OCI-LY3 (cell line): ENCODE data around the gene PKM.

ENCODE experiments used
- H2AFZ ChIP-seq: fragments of 200-600, 300-600 bp; shearing (Covaris generic); 2 replicates; pipeline ENCODE4 v1.6.0; 2014; ENCODE audit warnings: antibody characterized with exemption, low read depth, low read length
- H3K27ac ChIP-seq: fragments of 200-600, 300-600 bp; sonication (generic); 2 replicates; pipeline ENCODE4 v1.5.1; 2014; ENCODE audit warnings: mild to moderate bottlenecking, low read length, moderate library complexity, mixed read lengths
- H3K27me3 ChIP-seq: fragments of 200-600, 300-600 bp; sonication (generic); 2 replicates; pipeline ENCODE4 v1.6.1; 2014; ENCODE audit warnings: low read depth, low read length, mixed read lengths
- H3K36me3 ChIP-seq: fragments of 200-600, 300-600 bp; sonication (generic); replicated peaks from 2 replicates; pipeline ENCODE3; 2014; ENCODE audit warnings: low read depth, low read length, mixed read lengths
- H3K4me1 ChIP-seq: fragments of 300-600, 200-600 bp; sonication (generic); 2 replicates; pipeline ENCODE4 v1.6.1; 2014; ENCODE audit warnings: low read length, mixed read lengths
- H3K4me2 ChIP-seq: fragments of 200-600, 300-600 bp; sonication (generic); 2 replicates; pipeline ENCODE4 v1.6.1; 2014; ENCODE audit warnings: low read length, mixed read lengths
- H3K4me3 ChIP-seq: fragments of 300-600, 200-600 bp; sonication (generic); 2 replicates; pipeline ENCODE4 v1.5.1; 2014; ENCODE audit warnings: antibody characterized with exemption, mild to moderate bottlenecking, low read length, moderate library complexity
- H3K79me2 ChIP-seq: fragments of 300-600, 200-600 bp; shearing (Covaris generic); 2 replicates; pipeline ENCODE4 v1.6.1; 2014; ENCODE audit warnings: mild to moderate bottlenecking, low read length, mixed read lengths
- H3K9ac ChIP-seq: fragments of 300-600, 200-600 bp; shearing (Covaris generic); 2 replicates; pipeline ENCODE4 v1.6.0; 2014; ENCODE audit warnings: mild to moderate bottlenecking, low read length, moderate library complexity
- H3K9me3 ChIP-seq: fragments of 200-600, 300-600 bp; shearing (Covaris generic); 2 replicates; pipeline ENCODE4 v1.6.1; 2014; ENCODE audit warnings: low read length, mixed read lengths; ENCODE audit not compliant: insufficient read depth
- H4K20me1 ChIP-seq: fragments of 200-600, 300-600 bp; sonication (generic); 2 replicates; pipeline ENCODE4 v1.6.1; 2016; ENCODE audit warnings: low read length, mixed read lengths; ENCODE audit not compliant: insufficient read depth
- CTCF ChIP-seq: fragments of 200-600, 300-600 bp; sonication (generic); IDR thresholded peaks from 2 replicates; pipeline ENCODE4 v1.5.1; 2014; ENCODE audit warnings: antibody characterized with exemption, low read length, low read depth
- EZH2phosphoT487 ChIP-seq: fragments of 200-600 bp; shearing (Covaris generic); IDR thresholded peaks from 2 replicates; pipeline ENCODE4 v1.6.1; 2018; ENCODE audit warnings: antibody characterized with exemption, mixed run types, low read depth

Gene PKM

GRCh38 chr15:72169236-72169920 lies 61.6 kb downstream of the PKM start:
- no peaks in the 10 kb centered on the region for H3K36me3 ChIP-seq
- no peak overlapping the region for H3K27ac ChIP-seq
- H2AFZ ChIP-seq, result no peak overlapping the region
- H4K20me1 ChIP-seq, result no peaks in the 10 kb centered on the region
- H3K27me3 ChIP-seq, result peaks cover 13% of the 10 kb centered on the region
- H3K4me2 ChIP-seq, result no peak overlapping the region
- no peak overlapping the region for H3K9ac ChIP-seq
- H3K9me3 ChIP-seq, result no peaks in the 10 kb centered on the region
- H3K4me1 ChIP-seq, result no peaks in the 10 kb centered on the region
- no peaks in the 10 kb centered on the region for H3K79me2 ChIP-seq
- TF ChIP-seq EZH2phosphoT487 (no peak), CTCF (no peak)
- no peak overlapping the region for H3K4me3 ChIP-seq

- Histone ChIP-seq H2AFZ (no peak overlapping the region), H3K4me2 (no peak overlapping the region), H3K27me3 (peaks cover 8% of the 10 kb centered on the region), H3K9ac (no peak overlapping the region), H3K79me2 (no peaks in the 10 kb centered on the region), H3K36me3 (no peaks in the 10 kb centered on the region), H3K4me1 (no peaks in the 10 kb centered on the region), H3K27ac (no peak overlapping the region), H4K20me1 (no peaks in the 10 kb centered on the region), H3K4me3 (no peak overlapping the region), H3K9me3 (no peaks in the 10 kb centered on the region)
- TF ChIP-seq EZH2phosphoT487 (no peak), CTCF (no peak)
Measured at GRCh38 chr15:72168808-72169190, 62.2 kb downstream of the PKM start.

- Histone ChIP-seq H3K79me2 (no peaks in the 10 kb centered on the region), H3K36me3 (no peaks in the 10 kb centered on the region), H3K9ac (no peak overlapping the region), H3K27ac (no peak overlapping the region), H4K20me1 (no peaks in the 10 kb centered on the region), H3K4me2 (no peak overlapping the region), H2AFZ (no peak overlapping the region), H3K4me1 (no peaks in the 10 kb centered on the region), H3K27me3 (peaks cover 6% of the 10 kb centered on the region), H3K4me3 (no peak overlapping the region), H3K9me3 (no peaks in the 10 kb centered on the region)
- no peak for TF ChIP-seq EZH2phosphoT487
- no peak for TF ChIP-seq CTCF
Measured at GRCh38 chr15:72168131-72168807, 62.7 kb downstream of the PKM start.

DNA sequence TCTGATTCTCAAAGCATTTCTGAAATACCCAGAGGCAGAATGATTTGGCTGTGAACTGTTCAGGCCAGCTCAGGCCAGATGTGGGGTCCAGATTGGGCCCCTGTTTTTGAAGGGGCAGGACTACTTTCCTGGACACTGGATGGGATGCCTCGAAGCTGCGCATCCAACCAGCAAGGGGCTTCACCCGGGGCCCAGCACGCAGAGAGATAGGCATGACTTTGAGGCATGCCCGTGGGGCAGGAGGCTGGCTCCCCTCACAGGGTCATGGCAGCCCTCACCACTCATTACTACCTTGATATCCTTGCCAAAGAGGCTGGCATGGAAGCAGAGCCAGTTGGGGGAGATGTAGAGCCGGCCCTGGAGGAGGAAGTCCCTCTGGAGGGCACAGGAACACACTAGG lies 63.5 kb downstream of the PKM start:
- Histone ChIP-seq H4K20me1 (no peaks in the 10 kb centered on the region), H3K79me2 (no peaks in the 10 kb centered on the region), H3K4me3 (no peak overlapping the region), H3K27ac (no peak overlapping the region), H3K9ac (no peak overlapping the region), H3K27me3 (no peaks in the 10 kb centered on the region), H3K36me3 (no peaks in the 10 kb centered on the region), H3K4me2 (no peak overlapping the region), H3K9me3 (no peaks in the 10 kb centered on the region), H2AFZ (no peak overlapping the region), H3K4me1 (no peaks in the 10 kb centered on the region)
- no peak for TF ChIP-seq CTCF
- no peak for TF ChIP-seq EZH2phosphoT487
